AG04450 (cell line): ENCODE data around the gene P4HTM. TPM values are rescaled to one million over a fixed set of nuclear protein-coding genes. Genes with fewer than 3 reads are reported as not detected.

Source experiments
- CTCF ChIA-PET: fragments of 300-600, 350-600 bp; formaldehyde crosslinking; extraction: SDS; loops from one replicate; lab custom pipeline; 2022; ENCODE audit warnings: antibody characterized with exemption, inconsistent platforms; lab: Charles Lee
- POLR2A ChIA-PET: fragments of 350-600 bp; formaldehyde crosslinking; extraction: SDS; loops from one replicate; lab custom pipeline; 2021; ENCODE audit warnings: antibody characterized with exemption, inconsistent platforms; lab: Yijun Ruan, JAX
- DNase-seq: peaks from one replicate; pipeline ENCODE4 v3.0.0-alpha.2; 2011; ENCODE audit warnings: low read depth, low spot score
- H3K27ac ChIP-seq: one replicate; pipeline ENCODE4 v1.5.1; 2012; ENCODE audit warnings: low read depth, low read length, control low read depth
- H3K27me3 ChIP-seq: one replicate; pipeline ENCODE4 v1.6.0; 2012; ENCODE audit warnings: low read length; ENCODE audit not compliant: control insufficient read depth, insufficient read depth
- H3K4me3 ChIP-seq: 2 replicates; pipeline ENCODE4 v1.5.1; 2011; ENCODE audit warnings: mild to moderate bottlenecking, low read depth, low read length, control low read depth
- H3K9me3 ChIP-seq: 2 replicates; pipeline ENCODE4 v1.5.1; 2012; ENCODE audit warnings: low read length; ENCODE audit not compliant: control insufficient read depth, insufficient read depth
- CTCF ChIP-seq: IDR thresholded peaks from 2 replicates; pipeline ENCODE4 v1.5.1; 2011; ENCODE audit warnings: low read depth, low read length, control low read depth, inconsistent platforms
- polyA plus RNA-seq: library from polyadenylated mRNA; depleted of rRNA; stranded (reverse); fragments of >200 nt; gene quantifications from 2 replicates; pipeline ENCODE4 v1.2.3, GENCODE V29; 2011

The P4HTM gene
- polyA plus RNA-seq, 1 experiment, result 18.2 TPM

- peak overlapping the region; percentile 39 for H3K27ac ChIP-seq
- TF ChIP-seq CTCF, result no peak
- no peaks in the 10 kb centered on the region for H3K27me3 ChIP-seq
- CTCF ChIA-PET, result interaction anchor here (0.6 kb wide), 1 partner anchor 31 kb away, joined by 3 read pairs; no protein-coding TSS in a partner anchor
- DNase-seq, result no peak
- no peaks in the 10 kb centered on the region; the same call in 1 of the 2 replicates for H3K9me3 ChIP-seq
- peak overlapping the region; percentile 80 for H3K4me3 ChIP-seq
- POLR2A ChIA-PET, result interaction anchor here (0.6 to 4.0 kb wide), 6 partner anchors 10 to 725 kb away, joined by 3 to 33 read pairs (median 6); partner anchors contain the start of genes IMPDH2, P4HTM, QRICH1 and WDR6
Measured at GRCh38 chr3:49018707-49019006, 28.6 kb downstream of the P4HTM start.

- ChIA-PET POLR2A (interaction anchor here (0.6 to 4.1 kb wide), 11 partner anchors 9 to 257 kb away, joined by 3 to 74 read pairs (median 11); partner anchors contain the start of genes IMPDH2, P4HTM, QRICH1 and WDR6), CTCF (interaction anchor here (0.6 to 3.8 kb wide), 5 partner anchors 8 to 280 kb away, joined by 3 to 24 read pairs (median 6); partner anchors contain the start of genes QRICH1 and WDR6)
- H3K4me3 ChIP-seq, result peak overlapping the region; percentile 98
- no peak for DNase-seq
- TF ChIP-seq CTCF, result no peak
- H3K27ac ChIP-seq, result peak overlapping the region; percentile 70
- no peaks in the 10 kb centered on the region; the same call in 1 of the 2 replicates for H3K9me3 ChIP-seq
- no peaks in the 10 kb centered on the region for H3K27me3 ChIP-seq
Measured at GRCh38 chr3:49019941-49020329, 29.9 kb downstream of the P4HTM start.

- peak overlapping the region; percentile 70 for H3K27ac ChIP-seq
- no peak for TF ChIP-seq CTCF
- ChIA-PET POLR2A (interaction anchor here (0.6 to 4.1 kb wide), 16 partner anchors 8 to 368 kb away, joined by 3 to 74 read pairs (median 4); partner anchors contain the start of genes IMPDH2, P4HTM, QRICH1 and USP4), CTCF (interaction anchor here (0.6 to 3.8 kb wide), 5 partner anchors 9 to 281 kb away, joined by 3 to 24 read pairs (median 7); partner anchors contain the start of genes QRICH1 and WDR6)
- no peak for DNase-seq
- H3K9me3 ChIP-seq, result no peaks in the 10 kb centered on the region; the same call in 1 of the 2 replicates
- H3K4me3 ChIP-seq, result peak overlapping the region; percentile 98
- H3K27me3 ChIP-seq, result no peaks in the 10 kb centered on the region
Measured at GRCh38 chr3:49020330-49021212, 30.5 kb downstream of the P4HTM start.

GRCh38 chr3:49021213-49021812, 31.3 kb downstream of the P4HTM start:
- peak; percentile 92 for DNase-seq
- ChIA-PET POLR2A (interaction anchor here (0.6 to 4.1 kb wide), 21 partner anchors 8 to 449 kb away, joined by 3 to 74 read pairs (median 5); partner anchors contain the start of genes DAG1, IMPDH2, LAMB2 and P4HTM), CTCF (interaction anchor here (0.9 to 3.8 kb wide), 12 partner anchors 10 to 282 kb away, joined by 3 to 24 read pairs (median 5); partner anchors contain the start of genes P4HTM, QRICH1 and WDR6)
- peak overlapping the region; percentile 98 for H3K4me3 ChIP-seq
- H3K27me3 ChIP-seq, result no peaks in the 10 kb centered on the region
- H3K9me3 ChIP-seq, result no peaks in the 10 kb centered on the region; the same call in 1 of the 2 replicates
- H3K27ac ChIP-seq, result peak overlapping the region; percentile 90
- no peak for TF ChIP-seq CTCF
